ACC112 (cell line): ENCODE measurements around the gene ZBTB16.

Source experiments
- H2AFZ ChIP-seq: fragments of 200-600 bp; sonication (generic); one replicate; pipeline ENCODE4 v1.6.0; 2017; ENCODE audit warnings: antibody characterized with exemption, low read length; ENCODE audit not compliant: unreplicated experiment
- H3K27ac ChIP-seq: fragments of 200-600 bp; sonication (generic); 2 replicates; pipeline ENCODE4 v1.5.1; 2014; ENCODE audit warnings: low read depth, mild to moderate bottlenecking, antibody characterized with exemption, low read length, moderate library complexity
- H3K27me3 ChIP-seq: fragments of 200-600 bp; sonication (generic); 2 replicates; pipeline ENCODE4 v1.6.1; 2014; ENCODE audit warnings: mild to moderate bottlenecking, antibody characterized with exemption, low read length, moderate library complexity, mixed read lengths; ENCODE audit not compliant: insufficient read depth
- H3K36me3 ChIP-seq: fragments of 200-600 bp; sonication (generic); 2 replicates; pipeline ENCODE4 v1.6.1; 2016; ENCODE audit warnings: mild to moderate bottlenecking, antibody characterized with exemption, low read length, moderate library complexity, mixed read lengths; ENCODE audit not compliant: insufficient read depth
- H3K4me1 ChIP-seq: fragments of 200-600 bp; sonication (generic); one replicate; pipeline ENCODE4 v1.6.1; 2016; ENCODE audit warnings: low read length, mixed read lengths; ENCODE audit not compliant: insufficient read depth, unreplicated experiment, control insufficient read depth
- H3K4me3 ChIP-seq: fragments of 200-600 bp; sonication (generic); 2 replicates; pipeline ENCODE4 v1.5.1; 2014; ENCODE audit warnings: mild to moderate bottlenecking, low read depth, low read length
- H3K79me2 ChIP-seq: fragments of 200-600 bp; sonication (generic); one replicate; pipeline ENCODE4 v1.6.0; 2016; ENCODE audit warnings: low read length; ENCODE audit not compliant: control insufficient read depth, unreplicated experiment, insufficient read depth

Gene ZBTB16

GRCh38 chr11:114091516-114092397 is 32.2 kb downstream of the ZBTB16 start:
- H2AFZ ChIP-seq: no peak overlapping the region
- H3K79me2 ChIP-seq: peaks cover 72% of the 10 kb centered on the region
- no peak overlapping the region for H3K4me3 ChIP-seq
- no peak overlapping the region for H3K27ac ChIP-seq
- no peaks in the 10 kb centered on the region for H3K27me3 ChIP-seq
- H3K4me1 ChIP-seq: peaks cover 35% of the 10 kb centered on the region
- 0 out of 2 replicates have a peak, but pooled peaks cover 10% of the 10 kb centered on the region for H3K36me3 ChIP-seq

GRCh38 chr11:114092478-114092877 is 33.0 kb downstream of the ZBTB16 start:
- H2AFZ ChIP-seq: no peak overlapping the region
- no peak overlapping the region for H3K4me3 ChIP-seq
- H3K27ac ChIP-seq: no peak overlapping the region
- no peaks in the 10 kb centered on the region for H3K27me3 ChIP-seq
- peaks cover 32% of the 10 kb centered on the region for H3K4me1 ChIP-seq
- peaks cover 74% of the 10 kb centered on the region for H3K79me2 ChIP-seq
- H3K36me3 ChIP-seq: 0 out of 2 replicates have a peak, but pooled peaks cover 6% of the 10 kb centered on the region

- Histone ChIP-seq H3K4me3 (no peak overlapping the region), H3K4me1 (peaks cover 27% of the 10 kb centered on the region), H3K27me3 (no peaks in the 10 kb centered on the region), H3K27ac (no peak overlapping the region), H3K36me3 (0 out of 2 replicates have a peak, but pooled peaks cover 5% of the 10 kb centered on the region), H2AFZ (no peak overlapping the region), H3K79me2 (peaks cover 75% of the 10 kb centered on the region)
Measured at GRCh38 chr11:114092953-114093352, 33.4 kb downstream of the ZBTB16 start.

DNA sequence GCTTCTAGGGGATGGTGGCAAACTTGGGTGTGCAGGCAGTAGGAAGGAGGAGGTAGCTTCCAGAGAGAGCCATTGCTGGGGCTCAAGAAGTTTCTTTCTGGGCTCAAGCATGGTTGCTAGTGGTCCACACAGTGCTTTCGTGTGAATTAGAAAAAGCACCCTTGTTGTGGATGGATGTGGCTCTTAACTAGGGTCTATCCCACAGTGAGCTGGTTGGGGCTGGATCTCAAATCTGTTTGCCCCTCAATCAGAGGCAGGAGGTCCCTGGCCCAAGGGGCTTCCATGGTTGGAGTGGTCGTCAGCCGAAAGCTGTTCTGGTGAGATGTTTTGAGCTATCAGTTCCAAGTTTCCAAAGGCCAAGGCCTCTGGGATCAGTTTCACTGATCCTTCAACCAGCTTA is 35.0 kb downstream of the ZBTB16 start:
- no peaks in the 10 kb centered on the region for H3K27me3 ChIP-seq
- H3K4me1 ChIP-seq: peaks cover 27% of the 10 kb centered on the region
- 0 out of 2 replicates have a peak, but pooled peaks cover 5% of the 10 kb centered on the region for H3K36me3 ChIP-seq
- H3K4me3 ChIP-seq: no peak overlapping the region
- H3K79me2 ChIP-seq: peaks cover 74% of the 10 kb centered on the region
- H3K27ac ChIP-seq: no peak overlapping the region
- no peak overlapping the region for H2AFZ ChIP-seq

- H3K27ac ChIP-seq: no peak overlapping the region
- peaks cover 73% of the 10 kb centered on the region for H3K79me2 ChIP-seq
- no peaks in the 10 kb centered on the region for H3K27me3 ChIP-seq
- peaks cover 27% of the 10 kb centered on the region for H3K4me1 ChIP-seq
- no peak overlapping the region; the same call in 1 of the 2 replicates for H3K4me3 ChIP-seq
- no peak overlapping the region for H2AFZ ChIP-seq
- 0 out of 2 replicates have a peak, but pooled peaks cover 8% of the 10 kb centered on the region for H3K36me3 ChIP-seq
Measured at GRCh38 chr11:114095899-114096298, 36.4 kb downstream of the ZBTB16 start.

DNA sequence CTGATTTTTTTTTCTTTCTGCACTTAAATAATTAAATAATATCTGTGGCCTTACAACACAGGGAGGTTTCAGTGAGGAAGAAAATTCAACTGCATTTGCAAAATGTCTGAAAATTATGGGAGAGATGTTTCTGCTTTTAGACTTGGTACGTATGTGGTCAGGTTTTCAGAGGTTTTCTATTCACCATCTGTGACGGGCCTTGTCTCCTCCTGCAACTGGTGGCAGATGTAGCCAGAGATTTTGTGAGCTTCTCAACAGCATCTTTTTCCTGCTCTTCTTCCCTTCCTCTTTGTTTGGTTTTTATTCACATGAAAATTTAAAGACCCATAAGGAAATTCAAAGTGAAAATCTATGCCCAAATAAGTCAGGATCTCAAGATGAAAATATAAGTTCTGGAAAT is 38.3 kb downstream of the ZBTB16 start:
- Histone ChIP-seq H3K27ac (no peak overlapping the region), H3K36me3 (0 out of 2 replicates have a peak, but pooled peaks cover 8% of the 10 kb centered on the region), H3K79me2 (peaks cover 75% of the 10 kb centered on the region), H3K4me3 (no peak overlapping the region), H3K4me1 (peaks cover 20% of the 10 kb centered on the region), H2AFZ (no peak overlapping the region), H3K27me3 (no peaks in the 10 kb centered on the region)

GRCh38 chr11:114098927-114099326 is 39.4 kb downstream of the ZBTB16 start:
- H3K79me2 ChIP-seq: peaks cover 80% of the 10 kb centered on the region
- no peak overlapping the region for H3K4me3 ChIP-seq
- H2AFZ ChIP-seq: no peak overlapping the region
- H3K27me3 ChIP-seq: no peaks in the 10 kb centered on the region
- peaks cover 20% of the 10 kb centered on the region for H3K4me1 ChIP-seq
- 0 out of 2 replicates have a peak, but pooled peaks cover 3% of the 10 kb centered on the region for H3K36me3 ChIP-seq
- no peak overlapping the region for H3K27ac ChIP-seq

DNA sequence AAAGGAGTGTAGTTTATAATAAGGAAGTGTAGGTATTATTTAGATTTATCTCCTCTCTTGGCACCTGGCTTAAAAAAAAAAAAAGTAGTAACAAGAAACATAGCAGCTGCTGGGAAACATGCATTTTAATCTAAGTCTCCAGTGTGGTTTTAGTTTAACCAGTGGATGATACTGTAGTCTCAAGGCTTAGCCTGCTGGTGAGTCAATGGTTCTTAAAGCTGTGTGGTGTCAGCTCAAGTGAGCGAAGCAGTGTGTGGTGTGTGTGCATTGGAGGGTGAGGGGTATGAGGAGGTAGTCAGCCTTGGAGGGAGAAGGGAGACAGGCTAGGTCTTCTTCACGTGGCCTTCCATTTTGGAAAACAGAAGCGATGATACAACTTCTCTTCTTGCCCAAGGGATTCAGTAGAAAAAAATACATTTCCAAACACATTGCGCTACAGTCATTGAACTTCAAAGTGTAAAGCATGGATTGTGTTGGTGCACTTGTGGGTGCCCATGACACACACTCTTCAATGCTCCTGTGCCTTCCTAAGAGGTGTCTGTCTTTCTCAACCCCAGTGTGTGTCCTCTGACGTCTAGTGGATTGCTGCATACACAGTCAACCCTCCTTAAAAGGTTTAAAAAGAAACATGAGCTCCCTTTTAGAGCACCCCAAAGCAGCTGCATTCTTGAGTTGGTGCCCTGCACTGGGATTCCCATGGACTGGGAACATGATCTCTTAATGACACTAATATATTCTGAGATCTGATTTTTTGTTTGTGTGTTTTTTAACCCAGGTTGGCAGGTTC is 40.1 kb downstream of the ZBTB16 start:
- Histone ChIP-seq H3K27me3 (no peaks in the 10 kb centered on the region), H3K4me1 (peaks cover 20% of the 10 kb centered on the region), H3K79me2 (peaks cover 82% of the 10 kb centered on the region), H3K36me3 (peaks cover 5% of the 10 kb centered on the region; the same call in 1 of the 2 replicates), H3K27ac (no peak overlapping the region), H3K4me3 (no peak overlapping the region), H2AFZ (no peak overlapping the region)

DNA sequence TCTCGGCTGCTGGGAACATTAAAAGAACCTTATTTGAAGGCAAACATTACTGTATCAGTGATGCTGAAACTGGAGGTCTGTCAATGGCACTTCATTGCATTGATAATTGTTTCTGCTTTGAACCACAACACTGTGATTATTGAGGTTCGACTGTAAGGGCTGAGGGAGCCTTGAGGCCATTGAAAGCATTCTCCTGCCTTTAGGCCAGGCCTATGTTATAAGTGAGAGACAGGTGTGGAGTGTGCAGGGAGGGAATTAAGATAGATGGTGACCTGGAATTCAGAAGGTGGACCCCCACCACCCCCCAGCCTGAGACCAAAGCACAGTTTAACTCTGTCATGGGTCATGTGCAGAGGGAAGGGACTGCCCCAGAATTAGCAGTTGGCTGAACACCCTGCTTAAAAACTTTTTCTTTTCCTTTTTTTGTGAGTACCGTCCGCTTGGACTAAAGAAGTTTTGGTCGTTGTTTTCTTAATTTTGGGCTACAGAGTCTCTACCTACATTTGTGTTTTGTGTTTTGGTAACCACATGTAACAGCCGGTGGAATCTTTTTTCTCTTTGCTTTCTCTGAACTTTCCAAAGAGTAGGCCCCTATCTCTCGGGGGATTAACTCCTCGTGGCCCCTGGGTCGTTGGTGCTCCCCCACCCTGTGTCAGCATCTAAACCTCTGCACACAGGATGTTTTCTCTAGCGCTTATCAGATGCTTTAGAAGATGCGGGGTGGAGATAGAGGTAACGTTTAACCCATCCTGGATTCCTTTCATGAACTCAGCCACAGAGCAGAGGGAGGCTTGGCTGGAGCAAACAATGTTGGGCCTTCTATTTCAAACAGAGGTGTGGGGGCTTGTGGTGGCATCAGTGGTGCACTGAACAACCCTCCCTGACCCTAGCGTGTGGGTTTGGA is 43.7 kb downstream of the ZBTB16 start:
- peaks cover 11% of the 10 kb centered on the region; the same call in 1 of the 2 replicates for H3K36me3 ChIP-seq
- H3K4me3 ChIP-seq: no peak overlapping the region
- H3K4me1 ChIP-seq: no peaks in the 10 kb centered on the region
- no peaks in the 10 kb centered on the region for H3K27me3 ChIP-seq
- H3K27ac ChIP-seq: no peak overlapping the region
- peaks cover 73% of the 10 kb centered on the region for H3K79me2 ChIP-seq
- H2AFZ ChIP-seq: no peak overlapping the region

DNA sequence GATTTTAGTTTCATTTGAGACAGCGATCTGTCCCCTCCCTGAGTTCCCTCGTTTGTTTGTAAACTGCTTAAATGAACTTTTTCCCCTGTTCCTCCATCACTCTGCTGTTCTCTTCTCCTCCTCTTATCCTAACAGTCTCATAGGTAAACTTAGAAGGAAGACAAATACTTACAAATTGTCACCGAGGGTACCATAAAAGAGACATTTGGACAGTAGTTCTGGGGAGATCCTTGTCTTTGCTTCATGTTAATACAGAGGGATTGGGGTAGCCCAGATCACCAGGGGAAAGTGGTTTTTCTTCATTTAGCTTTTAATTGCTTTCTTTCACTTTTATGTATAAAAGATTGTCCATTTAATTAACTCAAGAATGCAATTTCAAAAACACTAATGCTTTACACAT is 46.1 kb downstream of the ZBTB16 start:
- H3K27ac ChIP-seq: no peak overlapping the region
- H3K27me3 ChIP-seq: no peaks in the 10 kb centered on the region
- H3K79me2 ChIP-seq: peaks cover 77% of the 10 kb centered on the region
- H3K4me1 ChIP-seq: peaks cover 18% of the 10 kb centered on the region
- no peak overlapping the region for H2AFZ ChIP-seq
- no peak overlapping the region for H3K4me3 ChIP-seq
- H3K36me3 ChIP-seq: peaks cover 8% of the 10 kb centered on the region; the same call in 1 of the 2 replicates
